Fibroblast of pulmonary artery (primary cell): Measurements from ENCODE around the gene MVB12B.

Experiments
- DNase-seq: peaks from one replicate; pipeline ENCODE4 v3.0.0-alpha.2; 2010; ENCODE audit warnings: low read depth
- H3K4me3 ChIP-seq: replicated peaks from 2 replicates; pipeline ENCODE4 v1.5.1; 2011; ENCODE audit warnings: low read depth, mild to moderate bottlenecking, control low read depth, low read length, moderate library complexity
- TF ChIP-seq, protein P1 (sequence below): IDR thresholded peaks from 2 replicates; pipeline ENCODE4 v1.5.1; 2011; ENCODE audit warnings: mild to moderate bottlenecking, control low read depth, low read length, inconsistent platforms; ENCODE audit errors: missing control alignments

The MVB12B gene

GRCh38 chr9:126401107-126401506 lies 74.5 kb downstream of the MVB12B start:
- TF ChIP-seq, protein P1, sequence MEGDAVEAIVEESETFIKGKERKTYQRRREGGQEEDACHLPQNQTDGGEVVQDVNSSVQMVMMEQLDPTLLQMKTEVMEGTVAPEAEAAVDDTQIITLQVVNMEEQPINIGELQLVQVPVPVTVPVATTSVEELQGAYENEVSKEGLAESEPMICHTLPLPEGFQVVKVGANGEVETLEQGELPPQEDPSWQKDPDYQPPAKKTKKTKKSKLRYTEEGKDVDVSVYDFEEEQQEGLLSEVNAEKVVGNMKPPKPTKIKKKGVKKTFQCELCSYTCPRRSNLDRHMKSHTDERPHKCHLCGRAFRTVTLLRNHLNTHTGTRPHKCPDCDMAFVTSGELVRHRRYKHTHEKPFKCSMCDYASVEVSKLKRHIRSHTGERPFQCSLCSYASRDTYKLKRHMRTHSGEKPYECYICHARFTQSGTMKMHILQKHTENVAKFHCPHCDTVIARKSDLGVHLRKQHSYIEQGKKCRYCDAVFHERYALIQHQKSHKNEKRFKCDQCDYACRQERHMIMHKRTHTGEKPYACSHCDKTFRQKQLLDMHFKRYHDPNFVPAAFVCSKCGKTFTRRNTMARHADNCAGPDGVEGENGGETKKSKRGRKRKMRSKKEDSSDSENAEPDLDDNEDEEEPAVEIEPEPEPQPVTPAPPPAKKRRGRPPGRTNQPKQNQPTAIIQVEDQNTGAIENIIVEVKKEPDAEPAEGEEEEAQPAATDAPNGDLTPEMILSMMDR, result no peak
- DNase-seq, result no peak
- no peak overlapping the region for H3K4me3 ChIP-seq

- H3K4me3 ChIP-seq, result no peak overlapping the region
- TF ChIP-seq, protein P1, result no peak
These were observed 75.0 kb downstream of the MVB12B start for GRCh38 chr9:126401581-126401980.

GRCh38 chr9:126403397-126403796 lies 76.8 kb downstream of the MVB12B start:
- H3K4me3 ChIP-seq, result no peak overlapping the region
- no peak for DNase-seq
- TF ChIP-seq, protein P1, result no peak

More at GRCh38 chr9:126401581-126401980, 75.0 kb downstream of the MVB12B start:
- no peak for DNase-seq

- no peak for DNase-seq
These were observed 77.8 kb downstream of the MVB12B start for GRCh38 chr9:126404459-126404858.

GRCh38 chr9:126406075-126406667 lies 79.5 kb downstream of the MVB12B start:
- no peak overlapping the region for H3K4me3 ChIP-seq
- TF ChIP-seq, protein P1, result no peak
- no peak for DNase-seq

More at GRCh38 chr9:126404459-126404858, 77.8 kb downstream of the MVB12B start:
- no peak overlapping the region for H3K4me3 ChIP-seq
- TF ChIP-seq, protein P1, result no peak

DNA sequence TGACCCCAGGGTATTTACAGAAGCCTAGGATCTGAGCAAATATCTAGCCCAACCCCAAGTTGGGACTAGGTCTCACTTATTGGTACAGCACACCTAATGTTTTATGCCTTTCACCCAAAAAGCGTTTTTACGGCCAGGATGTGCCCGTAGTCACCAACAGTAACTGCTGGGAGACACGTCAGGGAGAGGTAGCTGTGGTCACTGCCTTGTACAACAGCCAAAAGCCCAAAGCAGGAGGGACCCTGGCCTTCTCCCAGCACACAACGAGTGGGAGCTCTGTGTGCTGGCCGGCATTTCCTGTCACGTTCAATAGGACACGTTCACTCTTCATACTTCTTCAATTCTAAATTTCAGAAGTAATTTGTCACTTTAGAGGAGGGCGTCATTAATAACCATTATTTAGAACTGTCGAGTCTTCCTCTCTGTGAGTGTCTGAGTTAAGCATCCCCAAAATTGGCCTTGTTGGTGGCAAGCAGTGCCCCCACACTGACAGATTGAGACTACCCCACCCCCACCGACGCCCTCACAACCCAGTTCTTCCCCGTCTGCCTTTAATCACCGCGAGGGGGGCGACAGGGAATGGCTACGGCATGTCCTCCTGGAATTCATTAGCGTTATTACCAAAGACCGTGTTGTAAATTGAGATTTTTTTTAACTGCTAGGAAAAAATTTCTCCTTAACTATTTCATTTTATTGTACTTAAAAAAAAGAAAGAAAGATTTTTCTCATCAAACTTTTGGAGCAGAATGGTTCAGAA lies 80.7 kb downstream of the MVB12B start:
- no peak overlapping the region for H3K4me3 ChIP-seq
- peak; percentile 28 for DNase-seq
- TF ChIP-seq, protein P1, result no peak

DNA sequence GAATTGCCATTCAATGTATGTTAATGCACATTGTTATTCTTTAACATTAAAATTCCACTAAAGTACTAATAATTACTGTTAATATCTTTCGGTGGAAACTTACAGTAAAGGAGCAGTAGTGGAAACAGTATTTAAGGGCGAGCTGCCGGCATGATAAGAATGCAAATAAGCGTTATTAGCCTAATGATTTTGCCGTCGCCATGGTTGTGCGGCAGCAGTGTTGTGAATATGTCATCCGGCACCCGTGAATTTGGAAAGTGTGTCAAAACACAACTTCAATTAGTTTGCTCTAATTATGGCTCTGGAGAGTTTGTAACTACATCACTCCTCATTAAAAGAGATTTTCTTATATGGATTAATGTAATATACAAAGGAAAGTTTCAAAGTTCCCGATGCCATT lies 81.4 kb downstream of the MVB12B start:
- DNase-seq, result no peak
- TF ChIP-seq, protein P1, result no peak
- H3K4me3 ChIP-seq, result no peak overlapping the region
